ENCODE measurements around the gene STH.

DNA sequence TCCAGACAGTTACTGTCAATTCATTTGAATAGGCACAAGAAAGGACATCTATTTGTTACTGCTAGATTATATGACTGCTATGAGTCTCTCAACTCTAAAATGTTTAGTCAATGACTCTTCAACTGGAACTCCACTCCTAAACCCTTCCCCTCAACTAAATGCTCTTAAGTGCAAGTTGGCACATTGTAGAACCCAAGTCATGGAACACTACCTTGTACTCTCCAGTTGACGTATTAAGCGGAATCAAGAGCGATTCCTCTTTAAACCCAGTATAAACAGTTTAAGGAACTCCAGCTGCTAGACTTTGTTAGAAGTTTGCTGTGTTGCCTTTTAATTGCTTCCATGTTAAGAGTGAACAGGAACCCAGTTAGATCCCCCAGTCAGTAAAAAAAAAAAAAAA lies 44.6 kb downstream of the STH start:
- TF ChIP-seq, protein P1, sequence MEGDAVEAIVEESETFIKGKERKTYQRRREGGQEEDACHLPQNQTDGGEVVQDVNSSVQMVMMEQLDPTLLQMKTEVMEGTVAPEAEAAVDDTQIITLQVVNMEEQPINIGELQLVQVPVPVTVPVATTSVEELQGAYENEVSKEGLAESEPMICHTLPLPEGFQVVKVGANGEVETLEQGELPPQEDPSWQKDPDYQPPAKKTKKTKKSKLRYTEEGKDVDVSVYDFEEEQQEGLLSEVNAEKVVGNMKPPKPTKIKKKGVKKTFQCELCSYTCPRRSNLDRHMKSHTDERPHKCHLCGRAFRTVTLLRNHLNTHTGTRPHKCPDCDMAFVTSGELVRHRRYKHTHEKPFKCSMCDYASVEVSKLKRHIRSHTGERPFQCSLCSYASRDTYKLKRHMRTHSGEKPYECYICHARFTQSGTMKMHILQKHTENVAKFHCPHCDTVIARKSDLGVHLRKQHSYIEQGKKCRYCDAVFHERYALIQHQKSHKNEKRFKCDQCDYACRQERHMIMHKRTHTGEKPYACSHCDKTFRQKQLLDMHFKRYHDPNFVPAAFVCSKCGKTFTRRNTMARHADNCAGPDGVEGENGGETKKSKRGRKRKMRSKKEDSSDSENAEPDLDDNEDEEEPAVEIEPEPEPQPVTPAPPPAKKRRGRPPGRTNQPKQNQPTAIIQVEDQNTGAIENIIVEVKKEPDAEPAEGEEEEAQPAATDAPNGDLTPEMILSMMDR (IDR thresholded peaks at IDR 0.05): no peak
- no peak for TF ChIP-seq POLR2AphosphoS5 (IDR thresholded peaks at IDR 0.05)

Data from prostate gland (tissue), 2 donors.